HG03060 (cell line): ENCODE data around the gene GRID2IP.
"Not testable (repeated sequence)": the region's sequence is repeated elsewhere in the genome, so short reads cannot be mapped to it uniquely, and the experiment has no call there.

Experiments
- ATAC-seq: cut with Tn5 transposase; IDR thresholded peaks from one replicate; pipeline ENCODE4 v1.9.1; 2021; ENCODE audit warnings: low read depth, moderate number of reproducible peaks; ENCODE audit not compliant: unreplicated experiment

Gene GRID2IP

GRCh38 chr7:6551016-6551511 lies at the start of gene GRID2IP:
Gene GRID2IP (minus strand): TSS chr7:6551461. CDS start chr7:6551436, 25 bp downstream.
- no peak for ATAC-seq

GRCh38 chr7:6600093-6600492 lies 48.8 kb upstream of the GRID2IP start:
- ATAC-seq, result no peak

GRCh38 chr7:6590645-6591110 lies 39.4 kb upstream of the GRID2IP start:
- ATAC-seq, result no peak

GRCh38 chr7:6589829-6590644 lies 38.8 kb upstream of the GRID2IP start, which contains the start of gene INTS15:
Gene INTS15 (plus strand): TSS chr7:6590021. CDS start chr7:6590284, 263 bp downstream.
- ATAC-seq, result peak; percentile 48

- no peak for ATAC-seq
These were observed 38.0 kb upstream of the GRID2IP start for GRCh38 chr7:6589151-6589828.

GRCh38 chr7:6588566-6588965 lies 37.3 kb upstream of the GRID2IP start:
- ATAC-seq, result no peak

- ATAC-seq, result not testable (repeated sequence)
These were observed 34.6 kb upstream of the GRID2IP start for GRCh38 chr7:6585746-6586432.

GRCh38 chr7:6579446-6579845 lies 28.2 kb upstream of the GRID2IP start:
- ATAC-seq, result no peak

- no peak for ATAC-seq
These were observed 27.1 kb upstream of the GRID2IP start for GRCh38 chr7:6578114-6579084.

- ATAC-seq, result peak; percentile 86
These were observed 26.3 kb upstream of the GRID2IP start, which contains the start of gene ZDHHC4 for GRCh38 chr7:6577369-6578113. Gene ZDHHC4 (plus strand): TSS chr7:6577454. CDS start chr7:6580562, 3,108 bp downstream.

- ATAC-seq, result not testable (repeated sequence)
These were observed 25.7 kb upstream of the GRID2IP start for GRCh38 chr7:6576867-6577368.

- no peak for ATAC-seq
These were observed 25.0 kb upstream of the GRID2IP start for GRCh38 chr7:6576024-6576866.

- no peak for ATAC-seq
These were observed 24.2 kb upstream of the GRID2IP start for GRCh38 chr7:6575281-6576023.

GRCh38 chr7:6571160-6571779 lies 20.0 kb upstream of the GRID2IP start:
- peak; percentile 60 for ATAC-seq

- no peak for ATAC-seq
These were observed 16.6 kb upstream of the GRID2IP start for GRCh38 chr7:6567886-6568285.

GRCh38 chr7:6565655-6566054 lies 14.4 kb upstream of the GRID2IP start:
- ATAC-seq, result no peak
